A549 (cell line): ENCODE results near the gene VIL1. TPM values are rescaled to one million over a fixed set of nuclear protein-coding genes. Genes with fewer than 3 reads are reported as not detected.
A peak's percentile ranks its signal among the peaks of the same experiment; 100 is the strongest.

Experiments
- ATAC-seq, 2 experiments: fragments of 200-7000 bp in 1 of 2; fragments of >200 bp in 1 of 2; cut with Nextera tagmentation in 1 of 2; cut with Tn5 transposase in 1 of 2; 3 replicates each; pipeline versions ENCODE4 v1.8.0 to v1.9.1; 2018 to 2020; ENCODE audit warnings: mild to moderate bottlenecking in 1 of 2, moderate library complexity in 1 of 2
- CTCF ChIA-PET: fragments of 300-600 bp; sonication (Branson Sonifier 250); formaldehyde crosslinking; extraction: SDS; loops from one replicate; lab custom pipeline; 2021; ENCODE audit warnings: antibody characterized with exemption, inconsistent platforms; lab: Yijun Ruan, JAX
- POLR2A ChIA-PET: fragments of 350-600 bp; formaldehyde crosslinking; extraction: SDS; loops from one replicate; lab custom pipeline; 2021; ENCODE audit warnings: antibody characterized with exemption, inconsistent platforms; lab: Yijun Ruan, JAX
- DNase-seq, 2 experiments: peaks; one replicate each; pipeline versions ENCODE4 v3.0.0 to v3.0.0-alpha.2; 2011 to 2016; ENCODE audit warnings: low read depth in 1 of 2, low spot score in 1 of 2
- FAIRE-seq: peaks from 2 replicates; lab custom pipeline; 2011; peaks lifted over from hg19 to GRCh38; lab: Jason Lieb, UNC
- H3K27ac ChIP-seq, 2 experiments: fragments of >200 bp; sonication (Bioruptor Twin); formaldehyde crosslinking; 3 replicates each; pipeline ENCODE4 v1.5.1; 2016 to 2017
- H3K4me1 ChIP-seq: fragments of >200 bp; sonication (Bioruptor Twin); formaldehyde crosslinking; 3 replicates; pipeline ENCODE4 v1.6.1; 2016
- H3K4me2 ChIP-seq: fragments of >200 bp; sonication (Bioruptor Twin); formaldehyde crosslinking; 3 replicates; pipeline ENCODE4 v1.6.1; 2016
- H3K4me3 ChIP-seq: fragments of >200 bp; sonication (Bioruptor Twin); formaldehyde crosslinking; 3 replicates; pipeline ENCODE4 v1.5.1; 2016
- H3K9me3 ChIP-seq: fragments of >200 bp; sonication (Bioruptor Twin); formaldehyde crosslinking; 3 replicates; pipeline ENCODE4 v1.6.1; 2016
- CEBPB ChIP-seq, 2 experiments: fragments of >200 bp in 1 of 2; sonication (Bioruptor Twin) in 1 of 2; formaldehyde crosslinking in 1 of 2; IDR thresholded peaks; 2 replicates each; pipeline ENCODE4 v1.6.1; 2012 to 2016
- CHD2 ChIP-seq: fragments of 150-350 bp; IDR thresholded peaks from 2 replicates; pipeline ENCODE4 v1.6.1; 2014; ENCODE audit warnings: low read length; ENCODE audit not compliant: partially characterized antibody
- EHMT2 ChIP-seq: fragments of 200-600 bp; sonication (generic); IDR thresholded peaks from 2 replicates; pipeline ENCODE4 v1.6.1; 2016; ENCODE audit warnings: antibody characterized with exemption, low read depth, mild to moderate bottlenecking, moderate library complexity
- EP300 ChIP-seq, 2 experiments: fragments of >200 bp; sonication (Bioruptor Twin); formaldehyde crosslinking; IDR thresholded peaks; 2 replicates in 1 of 2; 3 replicates in 1 of 2; pipeline ENCODE4 v1.6.1; 2016 to 2017
- FOXS1 ChIP-seq: fragments of 250-450 bp; sonication (Bioruptor Pico); IDR thresholded peaks from 2 replicates; pipeline ENCODE4 v1.5.0; 2020; ENCODE audit warnings: mild to moderate bottlenecking, moderate library complexity
- HOXB13 ChIP-seq: fragments of 250-450 bp; sonication (Bioruptor Pico); IDR thresholded peaks from 2 replicates; pipeline ENCODE4 v1.5.0; 2020; ENCODE audit warnings: low read depth, mild to moderate bottlenecking, moderate library complexity
- JUN ChIP-seq, 2 experiments: fragments of >200 bp; sonication (Bioruptor Twin); formaldehyde crosslinking; IDR thresholded peaks; 2 replicates in 1 of 2; 3 replicates in 1 of 2; pipeline ENCODE4 v1.6.1; 2016 to 2017
- MAFK ChIP-seq: fragments of 450-650 bp; IDR thresholded peaks from 2 replicates; pipeline ENCODE4 v1.6.1; 2014; ENCODE audit not compliant: partially characterized antibody
- MAX ChIP-seq: IDR thresholded peaks from 2 replicates; pipeline ENCODE4 v1.6.1; 2012
- MYC ChIP-seq: IDR thresholded peaks from 2 replicates; pipeline ENCODE4 v1.6.1; 2012; ENCODE audit warnings: mild to moderate bottlenecking, inconsistent platforms, low read length, improper control_type of control experiment, borderline replicate concordance
- NFE2L2 ChIP-seq: fragments of 150-350 bp; conservative IDR thresholded peaks from 2 replicates; pipeline ENCODE4 v1.6.1; 2014; ENCODE audit warnings: low read length
- POLR2A ChIP-seq: IDR thresholded peaks from 2 replicates; pipeline ENCODE4 v1.6.1; 2012; ENCODE audit warnings: mild to moderate bottlenecking, low read length
- RARB ChIP-seq: fragments of 250-450 bp; sonication (Bioruptor Pico); IDR thresholded peaks from 2 replicates; pipeline ENCODE4 v1.8.0; 2021; ENCODE audit warnings: mild to moderate bottlenecking, moderate library complexity
- RFX5 ChIP-seq: fragments of 450-650 bp; IDR thresholded peaks from 2 replicates; pipeline ENCODE4 v1.7.1; 2014; ENCODE audit warnings: antibody characterized with exemption, mild to moderate bottlenecking, moderate library complexity
- SMC3 ChIP-seq: fragments of >200 bp; sonication (Bioruptor Twin); formaldehyde crosslinking; IDR thresholded peaks from 3 replicates; pipeline ENCODE4 v1.6.1; 2018; ENCODE audit warnings: inconsistent platforms
- TFCP2L1 ChIP-seq: fragments of 250-450 bp; sonication (Bioruptor Pico); IDR thresholded peaks from 2 replicates; pipeline ENCODE4 v1.5.0; 2021; ENCODE audit warnings: mild to moderate bottlenecking
- TP53 ChIP-seq: fragments of 250-450 bp; sonication (Bioruptor Pico); IDR thresholded peaks from 2 replicates; pipeline ENCODE4 v1.5.0; 2021; ENCODE audit warnings: mild to moderate bottlenecking, moderate library complexity
- WGBS: methylation state at CpG from one replicate; pipeline ENCODE4 v1.1.6; 2017; ENCODE audit errors: missing lambda C conversion rate; 5-methylcytosine and 5-hydroxymethylcytosine counted together
- polyA plus RNA-seq, 4 experiments: library from polyadenylated mRNA; depleted of rRNA in 3 of 4; stranded (reverse); fragments of >200 nt; fragmentation: RNase III in 1 of 4; extraction: RNeasy Plus Mini Kit Qiagen cat#74134 plus additional on column Dnase treatment in 1 of 4; gene quantifications; 2 replicates in 3 of 4; 3 replicates in 1 of 4; pipeline ENCODE4 v1.2.3, GENCODE V29; 2011 to 2017
- TF ChIP-seq, protein P1 (sequence below): fragments of >200 bp; sonication (Bioruptor Twin); formaldehyde crosslinking; IDR thresholded peaks from 2 replicates; pipeline ENCODE4 v1.6.1; 2016
- TF ChIP-seq, protein P2 (sequence below): fragments of 250-450 bp; sonication (Bioruptor Pico); IDR thresholded peaks from 2 replicates; pipeline ENCODE4 v1.5.0; 2020; ENCODE audit warnings: low read depth, mild to moderate bottlenecking, moderate library complexity
- TF ChIP-seq, protein P3 (sequence below): fragments of 250-450 bp; sonication (Bioruptor Pico); IDR thresholded peaks from 2 replicates; pipeline ENCODE4 v1.5.0; 2021; ENCODE audit warnings: mild to moderate bottlenecking, moderate library complexity, borderline replicate concordance
- TF ChIP-seq, protein P4 (sequence below): fragments of 450-650 bp; IDR thresholded peaks from 2 replicates; pipeline ENCODE4 v1.6.1; 2014; ENCODE audit warnings: antibody characterized with exemption

Gene VIL1
- polyA plus RNA-seq, 2 of the 4 experiments (the other 2 are of a cell fraction): 1.9 to 2.3 TPM

DNA sequence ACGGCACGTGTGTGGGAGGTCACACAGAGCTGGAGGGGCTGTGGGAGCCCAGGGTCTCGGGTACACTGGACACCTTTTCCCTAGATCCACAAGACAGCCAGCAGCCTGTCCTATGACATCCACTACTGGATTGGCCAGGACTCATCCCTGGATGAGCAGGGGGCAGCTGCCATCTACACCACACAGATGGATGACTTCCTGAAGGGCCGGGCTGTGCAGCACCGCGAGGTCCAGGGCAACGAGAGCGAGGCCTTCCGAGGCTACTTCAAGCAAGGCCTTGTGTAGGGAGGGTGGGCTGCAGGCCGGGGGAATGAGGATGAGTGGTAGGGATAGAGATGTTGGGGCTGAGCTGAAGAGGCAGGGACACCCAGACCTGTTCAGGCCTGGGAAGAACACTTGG lies 6.6 kb downstream of the VIL1 start:
- no peak for FAIRE-seq
- TF ChIP-seq, protein P1, sequence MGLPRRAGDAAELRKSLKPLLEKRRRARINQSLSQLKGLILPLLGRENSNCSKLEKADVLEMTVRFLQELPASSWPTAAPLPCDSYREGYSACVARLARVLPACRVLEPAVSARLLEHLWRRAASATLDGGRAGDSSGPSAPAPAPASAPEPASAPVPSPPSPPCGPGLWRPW: no peak
- no peak overlapping the region for H3K4me3 ChIP-seq
- DNase-seq: no peak
- H3K4me1 ChIP-seq: no peaks in the 10 kb centered on the region
- no peak overlapping the region for H3K27ac ChIP-seq
- ChIA-PET CTCF (interaction anchor here (0.6 to 2.5 kb wide), 2 partner anchors 29 to 41 kb away, joined by 3 to 7 read pairs; no protein-coding TSS in a partner anchor), POLR2A (no interaction called here)
- H3K9me3 ChIP-seq: no peaks in the 10 kb centered on the region
- 80% methylated on average over 10 of the region's 10 CpGs for WGBS
- no peak overlapping the region for H3K4me2 ChIP-seq
- no peak for ATAC-seq

DNA sequence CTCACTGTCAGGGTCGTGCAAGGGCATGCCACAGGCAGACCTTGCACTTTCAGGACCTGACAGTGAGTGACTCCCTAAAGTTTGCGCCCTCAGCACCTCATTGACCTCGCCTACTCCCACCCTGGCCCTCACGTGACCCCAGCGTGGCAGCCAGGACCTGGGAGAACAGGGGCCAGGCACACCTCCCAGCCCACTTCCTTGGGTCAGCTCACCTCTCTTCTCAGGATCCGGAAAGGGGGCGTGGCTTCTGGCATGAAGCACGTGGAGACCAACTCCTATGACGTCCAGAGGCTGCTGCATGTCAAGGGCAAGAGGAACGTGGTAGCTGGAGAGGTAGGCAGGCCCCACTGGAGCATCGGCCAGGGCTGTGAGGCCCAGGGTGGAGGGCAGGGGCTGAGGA lies 8.8 kb downstream of the VIL1 start:
- ATAC-seq: no peak
- no peak for FAIRE-seq
- no peak overlapping the region for H3K27ac ChIP-seq
- CTCF ChIA-PET: no interaction called here
- TF ChIP-seq TFCP2L1: no peak
- TF ChIP-seq MAFK: no peak
- no peaks in the 10 kb centered on the region for H3K4me1 ChIP-seq
- POLR2A ChIA-PET: no interaction called here
- H3K4me2 ChIP-seq: no peak overlapping the region
- no peaks in the 10 kb centered on the region for H3K9me3 ChIP-seq
- DNase-seq: no peak
- no peak overlapping the region for H3K4me3 ChIP-seq
- WGBS: 67% methylated on average over 10 of the region's 11 CpGs

- H3K4me3 ChIP-seq: no peak overlapping the region
- ChIA-PET CTCF (no interaction called here), POLR2A (no interaction called here)
- DNase-seq: no peak
- no peak for TF ChIP-seq CHD2
- no peak for TF ChIP-seq POLR2A
- no peak for TF ChIP-seq MYC
- TF ChIP-seq RARB: no peak
- TF ChIP-seq, protein P2, sequence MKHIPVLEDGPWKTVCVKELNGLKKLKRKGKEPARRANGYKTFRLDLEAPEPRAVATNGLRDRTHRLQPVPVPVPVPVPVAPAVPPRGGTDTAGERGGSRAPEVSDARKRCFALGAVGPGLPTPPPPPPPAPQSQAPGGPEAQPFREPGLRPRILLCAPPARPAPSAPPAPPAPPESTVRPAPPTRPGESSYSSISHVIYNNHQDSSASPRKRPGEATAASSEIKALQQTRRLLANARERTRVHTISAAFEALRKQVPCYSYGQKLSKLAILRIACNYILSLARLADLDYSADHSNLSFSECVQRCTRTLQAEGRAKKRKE (CRISPR knock-in tag): no peak
- no peak for TF ChIP-seq SMC3
- no peak for TF ChIP-seq JUN (IDR thresholded peaks at IDR 0.05)
- no peak for TF ChIP-seq NFE2L2
- TF ChIP-seq, protein P3, sequence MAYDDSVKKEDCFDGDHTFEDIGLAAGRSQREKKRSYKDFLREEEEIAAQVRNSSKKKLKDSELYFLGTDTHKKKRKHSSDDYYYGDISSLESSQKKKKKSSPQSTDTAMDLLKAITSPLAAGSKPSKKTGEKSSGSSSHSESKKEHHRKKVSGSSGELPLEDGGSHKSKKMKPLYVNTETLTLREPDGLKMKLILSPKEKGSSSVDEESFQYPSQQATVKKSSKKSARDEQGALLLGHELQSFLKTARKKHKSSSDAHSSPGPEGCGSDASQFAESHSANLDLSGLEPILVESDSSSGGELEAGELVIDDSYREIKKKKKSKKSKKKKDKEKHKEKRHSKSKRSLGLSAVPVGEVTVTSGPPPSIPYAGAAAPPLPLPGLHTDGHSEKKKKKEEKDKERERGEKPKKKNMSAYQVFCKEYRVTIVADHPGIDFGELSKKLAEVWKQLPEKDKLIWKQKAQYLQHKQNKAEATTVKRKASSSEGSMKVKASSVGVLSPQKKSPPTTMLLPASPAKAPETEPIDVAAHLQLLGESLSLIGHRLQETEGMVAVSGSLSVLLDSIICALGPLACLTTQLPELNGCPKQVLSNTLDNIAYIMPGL: no peak
- FAIRE-seq: no peak
- H3K4me1 ChIP-seq: no peaks in the 10 kb centered on the region
- no peaks in the 10 kb centered on the region for H3K9me3 ChIP-seq
- no peak for ATAC-seq
- 82% methylated on average over 24 of the region's 24 CpGs for WGBS
- H3K27ac ChIP-seq: no peak overlapping the region
- H3K4me2 ChIP-seq: no peak overlapping the region
Observed at GRCh38 chr2:218428846-218429558, 10.1 kb downstream of the VIL1 start.

DNA sequence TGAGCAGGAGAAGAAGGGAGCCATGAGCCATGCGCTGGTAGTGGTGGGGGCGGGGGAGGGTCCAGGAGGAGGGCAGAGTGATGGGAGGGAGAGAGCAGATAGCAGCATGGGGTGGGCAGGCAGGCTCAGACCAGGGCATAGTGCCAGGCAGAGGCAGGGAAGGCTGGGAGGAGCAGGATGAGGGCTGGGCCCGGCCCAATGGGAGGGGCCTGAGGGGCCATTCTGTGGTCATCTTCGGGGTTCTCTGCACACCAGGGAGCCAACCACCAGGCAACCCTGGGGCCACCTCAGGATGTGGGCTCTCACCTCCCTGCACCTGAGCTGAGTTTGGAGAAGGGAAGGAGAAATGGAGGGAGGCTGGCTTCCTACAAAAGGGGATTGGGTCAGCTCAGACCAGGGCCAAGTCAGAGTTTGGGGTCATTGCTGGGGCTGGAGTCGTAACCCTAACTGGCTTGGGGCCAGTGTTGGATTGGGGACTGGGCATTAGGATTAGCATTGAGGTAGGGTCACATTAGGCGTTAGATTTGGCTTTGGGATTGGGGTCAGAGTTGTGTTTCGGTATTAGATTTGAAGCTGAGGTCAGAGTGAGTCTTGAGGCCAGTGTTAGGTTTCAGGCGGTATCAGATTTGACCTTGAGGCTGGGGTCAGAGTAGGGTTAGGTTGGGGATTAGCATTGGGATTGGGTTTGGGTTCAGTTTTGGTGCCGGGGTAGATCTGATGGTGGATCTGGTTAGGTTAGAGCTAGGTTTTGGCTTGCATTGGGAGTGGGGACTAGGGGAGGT lies 11.2 kb downstream of the VIL1 start:
- H3K27ac ChIP-seq: no peak overlapping the region
- WGBS: 67% methylated on average over 7 of the region's 9 CpGs
- FAIRE-seq: no peak
- H3K4me2 ChIP-seq: no peak overlapping the region
- no peak for TF ChIP-seq RFX5
- no peak for TF ChIP-seq MAX
- no peak for TF ChIP-seq FOXS1 (CRISPR knock-in tag)
- no peak for TF ChIP-seq EP300 (IDR thresholded peaks at IDR 0.05)
- TF ChIP-seq CEBPB (IDR thresholded peaks at IDR 0.05): no peak
- TF ChIP-seq, protein P4, sequence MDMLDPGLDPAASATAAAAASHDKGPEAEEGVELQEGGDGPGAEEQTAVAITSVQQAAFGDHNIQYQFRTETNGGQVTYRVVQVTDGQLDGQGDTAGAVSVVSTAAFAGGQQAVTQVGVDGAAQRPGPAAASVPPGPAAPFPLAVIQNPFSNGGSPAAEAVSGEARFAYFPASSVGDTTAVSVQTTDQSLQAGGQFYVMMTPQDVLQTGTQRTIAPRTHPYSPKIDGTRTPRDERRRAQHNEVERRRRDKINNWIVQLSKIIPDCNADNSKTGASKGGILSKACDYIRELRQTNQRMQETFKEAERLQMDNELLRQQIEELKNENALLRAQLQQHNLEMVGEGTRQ: no peak
- no peak for TF ChIP-seq HOXB13 (CRISPR knock-in tag)
- TF ChIP-seq EHMT2: no peak
- TF ChIP-seq TP53 (CRISPR knock-in tag): no peak
- ChIA-PET POLR2A (no interaction called here), CTCF (interaction anchor here (1.6 kb wide), 1 partner anchor 36 kb away, joined by 11 read pairs; no protein-coding TSS in a partner anchor)
- H3K4me1 ChIP-seq: no peaks in the 10 kb centered on the region
- peak in 1 of 2 experiments; percentile 42; a peak in 3 of 6 replicates for ATAC-seq
- H3K9me3 ChIP-seq: no peaks in the 10 kb centered on the region
- no peak for DNase-seq
- H3K4me3 ChIP-seq: no peak overlapping the region
